K562 (cell line): ENCODE data around the gene ACY1. TPM values are rescaled to one million over a fixed set of nuclear protein-coding genes. Genes with fewer than 3 reads are reported as not detected.

Source experiments
- ATAC-seq: fragments of 200-7000 bp; cut with Tn5 transposase; 3 replicates; pipeline ENCODE4 v1.9.1; 2020; ENCODE audit warnings: moderate library complexity
- BruUV-seq: library from RNA; stranded (reverse); fragments of 400-500 nt; replicated peaks from 2 replicates; lab custom pipeline; 2021; lab: Mats Ljungman, UMichigan
- CTCF ChIA-PET: fragments of 300-600 bp; formaldehyde crosslinking; extraction: SDS; loops from one replicate; lab custom pipeline; 2021; ENCODE audit warnings: low intra/inter-chr PET ratio; lab: Yijun Ruan, JAX
- POLR2A ChIA-PET: fragments of 300-600, 350-650 bp; sonication (Branson Sonifier 250); formaldehyde crosslinking; extraction: SDS; loops from one replicate; lab custom pipeline; 2021; ENCODE audit warnings: antibody characterized with exemption, inconsistent platforms; lab: Yijun Ruan, JAX
- DNase-seq, 4 experiments: peaks; one replicate each; pipeline versions ENCODE4 v3.0.0 to v3.0.0-alpha.2; 2011 to 2018; ENCODE audit warnings: low spot score in 3 of 4, mixed read lengths in 3 of 4; ENCODE audit errors: extremely low read depth in 1 of 4
- FAIRE-seq: peaks from 2 replicates; lab custom pipeline; 2011; peaks lifted over from hg19 to GRCh38; lab: Jason Lieb, UNC
- H2AFZ ChIP-seq: 2 replicates; pipeline ENCODE4 v1.6.0; 2011; ENCODE audit warnings: low read depth, low read length, control low read depth, inconsistent platforms
- H3K27ac ChIP-seq: fragments of 200-600 bp; 3 replicates; pipeline ENCODE4 v1.8.0; 2011; ENCODE audit warnings: low read depth, mild to moderate bottlenecking, control low read depth, inconsistent platforms, low read length, moderate library complexity, mixed read lengths; ENCODE audit errors: extremely low read depth
- H3K27me3 ChIP-seq, 2 experiments: fragments of 300-600 bp in 1 of 2; 2 replicates in 1 of 2; 3 replicates in 1 of 2; pipeline versions ENCODE4 v1.6.0 to v1.8.0; 2011; ENCODE audit warnings: inconsistent platforms in 2 of 2, low read length in 2 of 2, mild to moderate bottlenecking in 1 of 2, mixed read lengths in 1 of 2, moderate library complexity in 1 of 2; ENCODE audit not compliant: control insufficient read depth in 2 of 2, insufficient read depth in 2 of 2
- H3K36me3 ChIP-seq: fragments of 300-600 bp; 3 replicates; pipeline ENCODE4 v1.8.0; 2011; ENCODE audit warnings: mild to moderate bottlenecking, low read length, inconsistent platforms; ENCODE audit not compliant: control insufficient read depth, insufficient read depth
- H3K4me1 ChIP-seq, 2 experiments: fragments of 200-600 bp in 1 of 2; replicated peaks in 1 of 2; 2 replicates in 1 of 2; 3 replicates in 1 of 2; pipeline versions ENCODE4 v1.5.1 to v1.8.0; 2011; ENCODE audit warnings: inconsistent platforms in 2 of 2, low read length in 2 of 2, mild to moderate bottlenecking in 1 of 2, mixed read lengths in 1 of 2, moderate library complexity in 1 of 2; ENCODE audit not compliant: control insufficient read depth in 2 of 2, insufficient read depth in 2 of 2
- H3K4me2 ChIP-seq: 2 replicates; pipeline ENCODE4 v1.6.1; 2011; ENCODE audit warnings: low read length, control low read depth, inconsistent platforms, mixed read lengths; ENCODE audit not compliant: insufficient read depth
- H3K4me3 ChIP-seq: fragments of 200-600 bp; sonication (generic), shearing (Covaris generic); 2 replicates; pipeline ENCODE4 v1.5.1; 2016; ENCODE audit warnings: control low read depth, inconsistent platforms
- H3K79me2 ChIP-seq: fragments of 200-600 bp; 3 replicates; pipeline ENCODE4 v1.8.0; 2011; ENCODE audit warnings: low read length, inconsistent platforms; ENCODE audit not compliant: control insufficient read depth, insufficient read depth
- H3K9ac ChIP-seq, 2 experiments: 2 replicates each; pipeline versions ENCODE4 v1.6.0 to v1.6.1; 2011; ENCODE audit warnings: low read depth in 2 of 2, low read length in 2 of 2, control low read depth in 1 of 2, inconsistent platforms in 1 of 2, mild to moderate bottlenecking in 1 of 2, mixed read lengths in 1 of 2; ENCODE audit not compliant: insufficient read depth in 1 of 2
- H3K9me1 ChIP-seq: one replicate; pipeline ENCODE4 v1.6.0; 2011; ENCODE audit warnings: inconsistent platforms, mild to moderate bottlenecking, low read length, moderate library complexity; ENCODE audit not compliant: control insufficient read depth, insufficient read depth
- H3K9me3 ChIP-seq: replicated peaks from 2 replicates; pipeline ENCODE4 v1.5.1; 2011; ENCODE audit warnings: low read depth, low read length, inconsistent platforms; ENCODE audit not compliant: control insufficient read depth, insufficient read depth
- H4K20me1 ChIP-seq: replicated peaks from 2 replicates; pipeline ENCODE4 v1.6.1; 2011; ENCODE audit warnings: low read length, inconsistent platforms, mixed read lengths; ENCODE audit not compliant: control insufficient read depth, insufficient read depth
- CLOCK ChIP-seq: fragments of 250-450 bp; sonication (Bioruptor Pico); IDR thresholded peaks from 2 replicates; pipeline ENCODE4 v1.4.0; 2020; ENCODE audit warnings: mild to moderate bottlenecking, moderate library complexity, borderline replicate concordance
- EHMT2 ChIP-seq: fragments of 450-650 bp; IDR thresholded peaks from 2 replicates; pipeline ENCODE4 v1.6.1; 2018; ENCODE audit warnings: antibody characterized with exemption
- FIP1L1 ChIP-seq: fragments of 200-400 bp; formaldehyde crosslinking; IDR thresholded peaks from 2 replicates; pipeline ENCODE4 v1.6.1; 2018; ENCODE audit warnings: mild to moderate bottlenecking, low read depth, low read length; ENCODE audit not compliant: poor library complexity, severe bottlenecking
- KHSRP ChIP-seq: fragments of 450-650 bp; IDR thresholded peaks from 2 replicates; pipeline ENCODE4 v1.6.1; 2017
- MLLT1 ChIP-seq, 2 experiments: fragments of 450-650 bp; IDR thresholded peaks; 2 replicates each; pipeline ENCODE4 v1.6.1; 2016
- SIRT6 ChIP-seq: IDR thresholded peaks from one replicate; pipeline ENCODE4 v1.6.1; 2012; ENCODE audit warnings: low read depth, mild to moderate bottlenecking, control low read depth, inconsistent platforms, low read length, moderate library complexity
- SRSF9 ChIP-seq: fragments of 200-400 bp; formaldehyde crosslinking; IDR thresholded peaks from 2 replicates; pipeline ENCODE4 v1.6.1; 2017; ENCODE audit warnings: low read depth, low read length, borderline replicate concordance
- ZKSCAN1 ChIP-seq: fragments of 150-350 bp; IDR thresholded peaks from 2 replicates; pipeline ENCODE4 v1.6.1; 2016; ENCODE audit warnings: low read depth, low read length
- ZNF512 ChIP-seq: IDR thresholded peaks from 2 replicates; pipeline ENCODE4 v1.6.1; 2016; ENCODE audit warnings: missing genetic modification characterization, missing compliant biosample characterization
- WGBS: fragments of 100-300 bp; shearing (Covaris generic); methylation state at CpG from one replicate; pipeline ENCODE4 v1.1.6; 2016; ENCODE audit warnings: low coverage, mixed read lengths; ENCODE audit not compliant: insufficient coverage; ENCODE audit errors: missing lambda C conversion rate; 5-methylcytosine and 5-hydroxymethylcytosine counted together
- in situ Hi-C: fragments of 300-500 bp; cut with MboI; formaldehyde crosslinking; loops from 4 replicates; pipeline ENCODE4 v1.15.0; 2018; ENCODE audit warnings: inconsistent platforms, mixed read lengths
- intact Hi-C: fragments of 100-400 bp; cut with micrococcal nuclease; formaldehyde crosslinking; loops from 2 replicates; pipeline ENCODE4 v1.14.2; 2022
- polyA plus RNA-seq, 8 experiments: library from polyadenylated mRNA; depleted of rRNA in 4 of 8; stranded (reverse) in 5 of 8; unstranded in 3 of 8; fragments of >200 nt; fragmentation: Nextera tagmentation in 2 of 8; fragmentation: Illumina TruSeq in 1 of 8; extraction: Ambion mirVana in 2 of 8; extraction: Trizol in 1 of 8; gene quantifications; 2 replicates each; pipeline versions ENCODE4 v1.2.1 to v1.2.3, GENCODE V29; 2011 to 2014; ENCODE audit warnings: inconsistent platforms in 1 of 8, missing spikeins in 1 of 8
- total RNA-seq, 7 experiments: library from RNA; depleted of rRNA in 6 of 7; stranded (reverse); fragments of >200 nt in 6 of 7; fragmentation: Illumina TruSeq in 2 of 7; extraction: Trizol in 2 of 7; gene quantifications; 2 replicates each; pipeline versions ENCODE4 v1.2.1 to v1.2.3, GENCODE V29; 2011 to 2021; ENCODE audit warnings: low replicate concordance in 1 of 7

ACY1 gene
- total and polyA plus RNA-seq, 9 of the 15 experiments (the other 6 are each of a cell fraction or from before 2014, with no cell fraction given), result 70.7 to 195 (median 123) TPM

- no peak overlapping the region for H3K4me2 ChIP-seq
- H3K9me3 ChIP-seq, result no peaks in the 10 kb centered on the region
- DNase-seq (no peak), ATAC-seq (no peak), FAIRE-seq (no peak)
- POLR2A ChIA-PET, result interaction anchor here (0.6 to 1.1 kb wide), 4 partner anchors 10 to 104 kb away, joined by 3 to 5 read pairs (median 4); partner anchors contain the start of gene PARP3
- WGBS, result 11% methylated on average over 1 of the region's 1 CpG
- H4K20me1 ChIP-seq, result no peaks in the 10 kb centered on the region
- no peaks in the 10 kb centered on the region for H3K36me3 ChIP-seq
- no peak overlapping the region for H2AFZ ChIP-seq
- CTCF ChIA-PET, result no interaction called here
- H3K79me2 ChIP-seq, result no peaks in the 10 kb centered on the region
- no peak overlapping the region for H3K9ac ChIP-seq
- TF ChIP-seq ZKSCAN1, result peak; percentile 15; the same call in 1 of the 2 replicates
- TF ChIP-seq SRSF9, result no peak
- in situ Hi-C loops (no loop called here), intact Hi-C loops (no loop called here)
- H3K27ac ChIP-seq, result no peak overlapping the region
- H3K4me3 ChIP-seq, result no peak overlapping the region
- no TSS peak for BruUV-seq
- H3K9me1 ChIP-seq, result no peaks in the 10 kb centered on the region
- peaks cover 0 to 4% of the 10 kb centered on the region in 2 experiments; a peak in 2 of 5 replicates for H3K27me3 ChIP-seq
- H3K4me1 ChIP-seq, result peaks cover 0 to 7% of the 10 kb centered on the region in 2 experiments; a peak in 1 of 5 replicates
Measured at GRCh38 chr3:51954713-51955112, 28.6 kb upstream of the ACY1 start.

GRCh38 chr3:51955175-51955892 lies 28.0 kb upstream of the ACY1 start, which contains the start of gene GPR62:
GPR62 (plus strand) TSS chr3:51955381; CDS start chr3:51955653, 272 bp downstream.
- H3K27me3 ChIP-seq, result peaks cover 0 to 4% of the 10 kb centered on the region in 2 experiments; a peak in 2 of 5 replicates
- in situ Hi-C loops, result no loop called here
- no peak for TF ChIP-seq MLLT1 (IDR thresholded peaks at IDR 0.05)
- TF ChIP-seq EHMT2, result no peak
- TF ChIP-seq FIP1L1, result no peak
- no peak for TF ChIP-seq SIRT6
- no peak for TF ChIP-seq CLOCK (CRISPR knock-in tag)
- TF ChIP-seq ZNF512 (tag), result no peak
- no peak for TF ChIP-seq KHSRP

More at GRCh38 chr3:51955175-51955892, 28.0 kb upstream of the ACY1 start, which contains the start of gene GPR62:
- intact Hi-C loops, result no loop called here
- Histone ChIP-seq H3K4me1 (peaks cover 0 to 9% of the 10 kb centered on the region in 2 experiments; a peak in 1 of 5 replicates), H3K9ac (no peak within 1 kb of the TSS), H3K9me1 (no peaks in the 10 kb centered on the region), H3K4me3 (no peak within 1 kb of the TSS), H3K79me2 (no peaks in the 10 kb centered on the region), H3K9me3 (no peaks in the 10 kb centered on the region), H3K27ac (no peak within 1 kb of the TSS), H3K4me2 (no peak within 1 kb of the TSS), H2AFZ (no peak within 1 kb of the TSS), H4K20me1 (no peaks in the 10 kb centered on the region), H3K36me3 (no peaks in the 10 kb centered on the region)
- DNase-seq, result no peak
- ChIA-PET CTCF (no interaction called here), POLR2A (no interaction called here)
- 45% methylated on average over 11 of the region's 33 CpGs for WGBS
- ATAC-seq, result no peak
- FAIRE-seq, result no peak
- BruUV-seq, result no TSS peak
